Glutamatergic neuron (in vitro differentiated cells): Measurements from ENCODE around the gene BMP8B. TPM values are rescaled to one million over a fixed set of nuclear protein-coding genes. Genes with fewer than 3 reads are reported as not detected.

ENCODE experiments used
- DNase-seq: peaks from one replicate; pipeline ENCODE4 v3.0.0; 2022
- H3K27ac Mint-ChIP-seq: one replicate; pipeline ENCODE4 v1.8.0; 2020; ENCODE audit warnings: mild to moderate bottlenecking, mixed read lengths, inconsistent platforms; ENCODE audit not compliant: unreplicated experiment
- H3K27me3 Mint-ChIP-seq: one replicate; pipeline ENCODE4 v1.8.0; 2020; ENCODE audit warnings: mild to moderate bottlenecking, moderate library complexity, mixed read lengths, inconsistent platforms; ENCODE audit not compliant: unreplicated experiment
- H3K36me3 Mint-ChIP-seq: one replicate; pipeline ENCODE4 v1.8.0; 2020; ENCODE audit warnings: mild to moderate bottlenecking, mixed read lengths, inconsistent platforms; ENCODE audit not compliant: unreplicated experiment
- H3K4me1 Mint-ChIP-seq: one replicate; pipeline ENCODE4 v1.8.0; 2020; ENCODE audit warnings: mild to moderate bottlenecking, low read depth, mixed read lengths, inconsistent platforms; ENCODE audit not compliant: unreplicated experiment
- H3K4me3 Mint-ChIP-seq: one replicate; pipeline ENCODE4 v1.8.0; 2020; ENCODE audit warnings: mild to moderate bottlenecking, mixed read lengths, inconsistent platforms; ENCODE audit not compliant: unreplicated experiment
- H3K9me3 Mint-ChIP-seq: one replicate; pipeline ENCODE4 v1.8.0; 2020; ENCODE audit warnings: mild to moderate bottlenecking, moderate library complexity, mixed read lengths, inconsistent platforms; ENCODE audit not compliant: unreplicated experiment
- CTCF ChIP-seq: fragments of 200-600 bp; sonication (generic); IDR thresholded peaks from one replicate; pipeline ENCODE4 v1.5.0; 2021; ENCODE audit not compliant: partially characterized antibody, unreplicated experiment
- total RNA-seq: library from RNA; stranded (reverse); fragmentation: NEBNext Ultra II Directional; extraction: Animal tissue kit (Norgen Biotek cat#: 25700); gene quantifications from one replicate; pipeline ENCODE4 v1.2.1, GENCODE V29; 2021; ENCODE audit not compliant: unreplicated experiment

The BMP8B gene
- total RNA-seq, 1 donor from 2014 or later = 0.12 TPM

GRCh38 chr1:39760074-39761008, 28.3 kb downstream of the BMP8B start:
- Mint-ChIP-seq H3K36me3 (peaks cover 10% of the 10 kb centered on the region), H3K4me3 (no peak overlapping the region), H3K27ac (no peak overlapping the region), H3K4me1 (peaks cover 4% of the 10 kb centered on the region), H3K27me3 (peaks cover 3% of the 10 kb centered on the region), H3K9me3 (peaks cover 5% of the 10 kb centered on the region)
- no peak for DNase-seq
- TF ChIP-seq CTCF = no peak

GRCh38 chr1:39759436-39759726, 29.3 kb downstream of the BMP8B start:
- peaks cover 5% of the 10 kb centered on the region for H3K9me3 Mint-ChIP-seq
- DNase-seq = no peak
- H3K27ac Mint-ChIP-seq = no peak overlapping the region
- H3K4me3 Mint-ChIP-seq = no peak overlapping the region
- H3K27me3 Mint-ChIP-seq = peaks cover 3% of the 10 kb centered on the region
- TF ChIP-seq CTCF = no peak
- H3K36me3 Mint-ChIP-seq = peaks cover 10% of the 10 kb centered on the region
- H3K4me1 Mint-ChIP-seq = peaks cover 4% of the 10 kb centered on the region

- Mint-ChIP-seq H3K36me3 (peaks cover 10% of the 10 kb centered on the region), H3K27ac (no peak overlapping the region), H3K27me3 (peaks cover 3% of the 10 kb centered on the region), H3K4me3 (no peak overlapping the region), H3K4me1 (peaks cover 4% of the 10 kb centered on the region), H3K9me3 (peaks cover 5% of the 10 kb centered on the region)
- DNase-seq = no peak
- no peak for TF ChIP-seq CTCF
Observed at GRCh38 chr1:39758556-39759435, 29.9 kb downstream of the BMP8B start.

- H3K4me1 Mint-ChIP-seq = peaks cover 4% of the 10 kb centered on the region
- peaks cover 10% of the 10 kb centered on the region for H3K36me3 Mint-ChIP-seq
- no peak for TF ChIP-seq CTCF
- peaks cover 5% of the 10 kb centered on the region for H3K9me3 Mint-ChIP-seq
- no peak overlapping the region for H3K27ac Mint-ChIP-seq
- no peak overlapping the region for H3K4me3 Mint-ChIP-seq
- no peak for DNase-seq
- H3K27me3 Mint-ChIP-seq = peaks cover 3% of the 10 kb centered on the region
Observed at GRCh38 chr1:39757501-39757900, 31.2 kb downstream of the BMP8B start.
